Measurements from ENCODE around the gene POPDC2.
A peak's percentile ranks its signal among the peaks of the same experiment; 100 is the strongest.

The POPDC2 gene

DNA sequence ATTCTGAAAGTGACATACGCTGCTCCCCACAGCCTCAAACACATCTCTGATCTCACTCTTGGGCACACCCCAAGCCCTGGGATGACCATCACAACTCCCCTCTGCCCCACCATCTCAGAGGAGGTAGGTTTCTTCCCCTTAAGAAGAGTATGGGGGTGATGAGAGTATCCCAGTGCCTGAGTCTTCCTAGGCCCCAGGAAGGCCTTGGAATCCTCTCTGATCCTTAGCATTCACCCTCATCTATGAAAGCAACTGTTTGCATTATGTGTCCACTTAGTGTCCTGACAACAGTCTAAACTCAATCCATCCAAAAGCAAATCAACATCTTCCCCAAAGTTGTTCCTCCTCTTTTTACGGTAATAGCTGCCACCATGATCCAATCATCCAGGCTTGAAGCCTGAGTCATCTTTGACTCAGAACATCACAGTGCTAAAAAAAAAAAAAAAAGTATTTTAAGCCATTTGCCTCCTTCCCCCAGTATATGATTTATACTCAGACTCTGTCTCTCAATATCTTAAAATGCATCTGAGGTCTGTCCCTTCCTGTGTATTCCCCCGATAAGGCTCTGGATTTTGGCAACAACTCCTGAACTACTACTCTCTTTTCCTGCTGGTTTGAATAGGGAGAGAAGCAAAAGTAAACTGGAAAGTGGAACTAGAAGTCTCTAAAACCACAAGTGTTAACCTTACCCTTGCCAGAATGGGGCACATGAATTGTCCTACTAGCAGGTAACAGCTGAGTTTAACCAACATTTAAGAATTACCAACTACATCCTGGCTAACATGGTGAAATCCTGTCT lies 22.5 kb downstream of the POPDC2 start:
- H3K9ac ChIP-seq (ENCODE audit: low read length), result peak overlapping the region; percentile 85
- peak overlapping the region; percentile 91 to 99 for H3K18ac ChIP-seq (ENCODE audit: low read depth in 1 of 2, low read length in 2 of 2)
- peak overlapping the region; percentile 92 for H4K91ac ChIP-seq (ENCODE audit: low read length)
- peak overlapping the region; percentile 72 for H3K27ac ChIP-seq (ENCODE audit: low read length, poor library complexity, severe bottlenecking)
- 53% methylated on average over 2 of the region's 3 CpGs for WGBS
- peak overlapping the region; percentile 60 to 82 for H3K4ac ChIP-seq (ENCODE audit: low read depth in 1 of 2, low read length in 2 of 2)
- no peaks in the 10 kb centered on the region for H3K36me3 ChIP-seq (ENCODE audit: control insufficient read depth in 1 of 2, insufficient read depth in 2 of 2, low read depth in 1 of 2, low read length in 2 of 2)
- H3K4me3 ChIP-seq (ENCODE audit: insufficient read depth in 1 of 2, low read depth in 1 of 2, low read length in 2 of 2), result peak overlapping the region in 1 of 2 experiments; percentile 43
- no peaks in the 10 kb centered on the region for H3K9me3 ChIP-seq (ENCODE audit: control insufficient read depth, low read length)
- H3K23ac ChIP-seq (ENCODE audit: low read length in 2 of 2), result peak overlapping the region in 1 of 2 experiments; percentile 2
- H3K14ac ChIP-seq (ENCODE audit: low read length in 2 of 2), result no peak overlapping the region
- no peaks in the 10 kb centered on the region for H3K79me1 ChIP-seq (replicated peaks; ENCODE audit: low read length, poor library complexity, severe bottlenecking)
- peak overlapping the region; percentile 70 for H2BK15ac ChIP-seq (ENCODE audit: low read depth, poor library complexity, severe bottlenecking)
- H2BK120ac ChIP-seq (ENCODE audit: low read depth, low read length), result peak overlapping the region; percentile 99
- peak overlapping the region; percentile 86 for H4K8ac ChIP-seq (ENCODE audit: low read length)
- no peak overlapping the region for H2BK5ac ChIP-seq (ENCODE audit: low read depth, low read length, poor library complexity, severe bottlenecking)
- DNase-seq, result peak; percentile 95
- H2AFZ ChIP-seq (ENCODE audit: low read depth, low read length), result peak overlapping the region; percentile 72
- H2AK5ac ChIP-seq (ENCODE audit: low read length, severe bottlenecking), result peak overlapping the region; percentile 60
- no peaks in the 10 kb centered on the region for H3K27me3 ChIP-seq (ENCODE audit: control insufficient read depth in 1 of 2, insufficient read depth in 1 of 2, low read length in 2 of 2)
- H2BK12ac ChIP-seq (ENCODE audit: low read length in 2 of 2), result peak overlapping the region in 1 of 2 experiments; percentile 95
- H3K4me1 ChIP-seq (ENCODE audit: control insufficient read depth, insufficient read depth, low read depth, low read length), result peaks cover 7% of the 10 kb centered on the region
- no peak overlapping the region for H3K4me2 ChIP-seq (ENCODE audit: low read length, poor library complexity, severe bottlenecking)

DNA sequence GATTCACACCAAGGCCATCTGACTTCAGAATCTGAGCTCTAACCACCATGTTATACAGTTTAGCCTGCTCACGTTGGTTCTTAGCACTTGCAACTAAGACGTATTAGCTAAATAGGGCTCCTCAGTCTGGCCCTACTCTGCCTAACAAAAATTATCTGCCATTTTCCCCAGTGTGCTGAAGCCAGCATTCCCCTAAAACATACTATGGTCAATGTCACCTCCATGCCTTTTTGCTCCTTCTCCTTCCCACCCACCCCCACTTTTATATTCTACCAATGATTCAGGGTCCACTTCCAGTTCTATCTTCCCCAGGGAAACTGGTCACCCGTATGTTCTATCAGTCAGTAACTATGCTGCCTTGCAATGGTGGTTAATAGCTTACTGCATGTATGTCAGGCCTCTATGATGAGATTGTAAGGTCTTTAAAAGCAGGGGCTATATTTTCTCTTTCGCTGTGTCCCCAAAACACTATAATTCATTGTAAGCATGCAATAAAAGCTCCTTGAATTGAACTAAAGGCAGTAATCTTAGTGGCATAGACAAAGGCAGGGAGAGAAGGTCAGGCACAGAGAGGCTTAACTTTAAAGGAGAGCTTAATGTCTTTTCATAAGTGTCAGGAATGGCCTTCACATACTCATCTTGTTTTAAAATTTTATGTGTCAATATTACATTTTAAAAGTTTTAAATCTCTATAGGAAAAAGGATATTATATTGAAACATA lies 23.3 kb downstream of the POPDC2 start:
- H3K4me2 ChIP-seq (ENCODE audit: low read length, poor library complexity, severe bottlenecking), result no peak overlapping the region
- no peak overlapping the region for H3K4me3 ChIP-seq (ENCODE audit: insufficient read depth in 1 of 2, low read depth in 1 of 2, low read length in 2 of 2)
- peak overlapping the region; percentile 91 to 99 for H3K18ac ChIP-seq (ENCODE audit: low read depth in 1 of 2, low read length in 2 of 2)
- H2BK12ac ChIP-seq (ENCODE audit: low read length in 2 of 2), result peak overlapping the region in 1 of 2 experiments; percentile 94
- H3K9ac ChIP-seq (ENCODE audit: low read length), result peak overlapping the region; percentile 85
- H4K8ac ChIP-seq (ENCODE audit: low read length), result peak overlapping the region; percentile 35
- no peaks in the 10 kb centered on the region for H3K36me3 ChIP-seq (ENCODE audit: control insufficient read depth in 1 of 2, insufficient read depth in 2 of 2, low read depth in 1 of 2, low read length in 2 of 2)
- peaks cover 7% of the 10 kb centered on the region for H3K4me1 ChIP-seq (ENCODE audit: control insufficient read depth, insufficient read depth, low read depth, low read length)
- H3K9me3 ChIP-seq (ENCODE audit: control insufficient read depth, low read length), result no peaks in the 10 kb centered on the region
- no peak overlapping the region for H2BK5ac ChIP-seq (ENCODE audit: low read depth, low read length, poor library complexity, severe bottlenecking)
- no peak overlapping the region for H2BK15ac ChIP-seq (ENCODE audit: low read depth, poor library complexity, severe bottlenecking)
- no peak overlapping the region for H3K27ac ChIP-seq (ENCODE audit: low read length, poor library complexity, severe bottlenecking)
- H3K27me3 ChIP-seq (ENCODE audit: control insufficient read depth in 1 of 2, insufficient read depth in 1 of 2, low read length in 2 of 2), result no peaks in the 10 kb centered on the region
- peak; percentile 10 for DNase-seq
- H2AK5ac ChIP-seq (ENCODE audit: low read length, severe bottlenecking), result peak overlapping the region; percentile 91
- H2BK120ac ChIP-seq (ENCODE audit: low read depth, low read length), result no peak overlapping the region
- H3K23ac ChIP-seq (ENCODE audit: low read length in 2 of 2), result peak overlapping the region in 1 of 2 experiments; percentile 40
- H3K14ac ChIP-seq (ENCODE audit: low read length in 2 of 2), result peak overlapping the region in 1 of 2 experiments; percentile 81
- no peak overlapping the region for H2AFZ ChIP-seq (ENCODE audit: low read depth, low read length)
- no peaks in the 10 kb centered on the region for H3K79me1 ChIP-seq (replicated peaks; ENCODE audit: low read length, poor library complexity, severe bottlenecking)
- H4K91ac ChIP-seq (ENCODE audit: low read length), result no peak overlapping the region
- WGBS, result 94% methylated on average over 2 of the region's 4 CpGs
- peak overlapping the region; percentile 75 to 91 for H3K4ac ChIP-seq (ENCODE audit: low read depth in 1 of 2, low read length in 2 of 2)

DNA sequence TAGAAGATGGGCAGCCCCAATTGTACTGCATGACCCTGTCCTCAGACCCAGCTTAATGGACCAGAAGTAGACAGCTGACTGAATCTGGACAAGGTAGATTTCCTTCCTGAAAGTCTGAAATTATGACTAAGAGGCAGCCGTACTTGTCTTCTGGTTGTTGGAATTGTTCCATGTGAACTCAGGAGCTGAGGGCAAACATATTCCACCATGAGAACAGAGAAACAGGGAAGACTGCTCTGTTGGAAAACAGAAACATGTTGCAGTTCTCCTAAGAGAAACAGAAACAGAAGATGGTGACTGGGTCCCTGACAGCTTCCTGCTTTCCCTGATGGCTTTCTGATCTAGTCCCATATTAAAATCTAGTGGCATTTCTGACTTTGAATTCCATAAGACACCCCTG lies 24.1 kb downstream of the POPDC2 start:
- Histone ChIP-seq H3K36me3 (ENCODE audit: control insufficient read depth in 1 of 2, insufficient read depth in 2 of 2, low read depth in 1 of 2, low read length in 2 of 2) (no peaks in the 10 kb centered on the region), H3K27me3 (ENCODE audit: control insufficient read depth in 1 of 2, insufficient read depth in 1 of 2, low read length in 2 of 2) (no peaks in the 10 kb centered on the region), H3K9me3 (ENCODE audit: control insufficient read depth, low read length) (no peaks in the 10 kb centered on the region), H4K91ac (ENCODE audit: low read length) (peak overlapping the region; percentile 10), H2BK12ac (ENCODE audit: low read length in 2 of 2) (peak overlapping the region; percentile 49 to 88), H2BK5ac (ENCODE audit: low read depth, low read length, poor library complexity, severe bottlenecking) (no peak overlapping the region), H2BK120ac (ENCODE audit: low read depth, low read length) (no peak overlapping the region), H3K14ac (ENCODE audit: low read length in 2 of 2) (no peak overlapping the region), H2AFZ (ENCODE audit: low read depth, low read length) (no peak overlapping the region), H3K23ac (ENCODE audit: low read length in 2 of 2) (no peak overlapping the region), H3K27ac (ENCODE audit: low read length, poor library complexity, severe bottlenecking) (no peak overlapping the region), H3K9ac (ENCODE audit: low read length) (peak overlapping the region; percentile 85), H3K4me3 (ENCODE audit: insufficient read depth in 1 of 2, low read depth in 1 of 2, low read length in 2 of 2) (no peak overlapping the region), H4K8ac (ENCODE audit: low read length) (no peak overlapping the region), H2AK5ac (ENCODE audit: low read length, severe bottlenecking) (no peak overlapping the region), H3K79me1 (replicated peaks; ENCODE audit: low read length, poor library complexity, severe bottlenecking) (no peaks in the 10 kb centered on the region), H3K4ac (ENCODE audit: low read depth in 1 of 2, low read length in 2 of 2) (peak overlapping the region in 1 of 2 experiments; percentile 2), H3K18ac (ENCODE audit: low read depth in 1 of 2, low read length in 2 of 2) (peak overlapping the region; percentile 16 to 70), H2BK15ac (ENCODE audit: low read depth, poor library complexity, severe bottlenecking) (no peak overlapping the region), H3K4me2 (ENCODE audit: low read length, poor library complexity, severe bottlenecking) (no peak overlapping the region), H3K4me1 (ENCODE audit: control insufficient read depth, insufficient read depth, low read depth, low read length) (peaks cover 7% of the 10 kb centered on the region)
- 46% methylated on average over 1 of the region's 1 CpG for WGBS
- DNase-seq, result peak; percentile 46

DNA sequence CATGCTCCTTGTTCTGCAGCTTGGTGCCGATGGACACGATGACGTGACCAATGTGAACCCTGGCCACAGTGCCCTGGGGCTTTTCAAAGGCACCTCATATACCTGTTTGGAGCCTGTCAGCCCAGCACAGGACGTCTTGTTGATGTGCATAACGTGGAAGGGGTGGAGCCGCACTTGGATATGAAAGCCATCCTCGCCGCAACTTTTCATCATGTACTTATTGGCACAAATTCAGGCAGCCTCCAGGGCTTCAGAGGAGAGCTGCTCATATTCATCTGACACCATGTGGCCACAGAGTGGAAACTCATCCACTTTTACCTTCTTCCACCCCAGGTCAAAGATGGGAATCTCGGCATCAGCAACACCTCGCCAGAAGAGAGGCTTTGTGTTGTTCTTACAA lies 24.7 kb downstream of the POPDC2 start:
- Histone ChIP-seq H3K9me3 (ENCODE audit: control insufficient read depth, low read length) (no peaks in the 10 kb centered on the region), H4K8ac (ENCODE audit: low read length) (no peak overlapping the region), H2AFZ (ENCODE audit: low read depth, low read length) (no peak overlapping the region), H3K14ac (ENCODE audit: low read length in 2 of 2) (no peak overlapping the region), H3K4ac (ENCODE audit: low read depth in 1 of 2, low read length in 2 of 2) (peak overlapping the region; percentile 2 to 21), H2BK120ac (ENCODE audit: low read depth, low read length) (no peak overlapping the region), H4K91ac (ENCODE audit: low read length) (peak overlapping the region; percentile 6), H2BK12ac (ENCODE audit: low read length in 2 of 2) (peak overlapping the region; percentile 0 to 28), H3K4me3 (ENCODE audit: insufficient read depth in 1 of 2, low read depth in 1 of 2, low read length in 2 of 2) (no peak overlapping the region), H3K36me3 (ENCODE audit: control insufficient read depth in 1 of 2, insufficient read depth in 2 of 2, low read depth in 1 of 2, low read length in 2 of 2) (no peaks in the 10 kb centered on the region), H3K79me1 (replicated peaks; ENCODE audit: low read length, poor library complexity, severe bottlenecking) (no peaks in the 10 kb centered on the region), H3K27ac (ENCODE audit: low read length, poor library complexity, severe bottlenecking) (no peak overlapping the region), H3K4me1 (ENCODE audit: control insufficient read depth, insufficient read depth, low read depth, low read length) (peaks cover 7% of the 10 kb centered on the region), H3K18ac (ENCODE audit: low read depth in 1 of 2, low read length in 2 of 2) (peak overlapping the region; percentile 16 to 70), H2BK5ac (ENCODE audit: low read depth, low read length, poor library complexity, severe bottlenecking) (no peak overlapping the region), H3K4me2 (ENCODE audit: low read length, poor library complexity, severe bottlenecking) (no peak overlapping the region), H3K9ac (ENCODE audit: low read length) (no peak overlapping the region), H2BK15ac (ENCODE audit: low read depth, poor library complexity, severe bottlenecking) (no peak overlapping the region), H3K23ac (ENCODE audit: low read length in 2 of 2) (no peak overlapping the region), H3K27me3 (ENCODE audit: control insufficient read depth in 1 of 2, insufficient read depth in 1 of 2, low read length in 2 of 2) (no peaks in the 10 kb centered on the region), H2AK5ac (ENCODE audit: low read length, severe bottlenecking) (no peak overlapping the region)
- WGBS, result 95% methylated on average over 10 of the region's 10 CpGs
- DNase-seq, result no peak

All from mesenchymal stem cell (in vitro differentiated cells and primary cell).